Glutamatergic neuron (in vitro differentiated cells): ENCODE data around the gene ZNF554. TPM values are rescaled to one million over a fixed set of nuclear protein-coding genes. Genes with fewer than 3 reads are reported as not detected.
"Not testable (repeated sequence)": the region's sequence is repeated elsewhere in the genome, so short reads cannot be mapped to it uniquely, and the experiment has no call there.

ENCODE experiments used
- DNase-seq: peaks from one replicate; pipeline ENCODE4 v3.0.0; 2022
- H3K27ac Mint-ChIP-seq: one replicate; pipeline ENCODE4 v1.8.0; 2020; ENCODE audit warnings: mild to moderate bottlenecking, mixed read lengths, inconsistent platforms; ENCODE audit not compliant: unreplicated experiment
- H3K27me3 Mint-ChIP-seq: one replicate; pipeline ENCODE4 v1.8.0; 2020; ENCODE audit warnings: mild to moderate bottlenecking, moderate library complexity, mixed read lengths, inconsistent platforms; ENCODE audit not compliant: unreplicated experiment
- H3K36me3 Mint-ChIP-seq: one replicate; pipeline ENCODE4 v1.8.0; 2020; ENCODE audit warnings: mild to moderate bottlenecking, mixed read lengths, inconsistent platforms; ENCODE audit not compliant: unreplicated experiment
- H3K4me1 Mint-ChIP-seq: one replicate; pipeline ENCODE4 v1.8.0; 2020; ENCODE audit warnings: mild to moderate bottlenecking, low read depth, mixed read lengths, inconsistent platforms; ENCODE audit not compliant: unreplicated experiment
- H3K4me3 Mint-ChIP-seq: one replicate; pipeline ENCODE4 v1.8.0; 2020; ENCODE audit warnings: mild to moderate bottlenecking, mixed read lengths, inconsistent platforms; ENCODE audit not compliant: unreplicated experiment
- H3K9me3 Mint-ChIP-seq: one replicate; pipeline ENCODE4 v1.8.0; 2020; ENCODE audit warnings: mild to moderate bottlenecking, moderate library complexity, mixed read lengths, inconsistent platforms; ENCODE audit not compliant: unreplicated experiment
- CTCF ChIP-seq: fragments of 200-600 bp; sonication (generic); IDR thresholded peaks from one replicate; pipeline ENCODE4 v1.5.0; 2021; ENCODE audit not compliant: partially characterized antibody, unreplicated experiment
- total RNA-seq: library from RNA; stranded (reverse); fragmentation: NEBNext Ultra II Directional; extraction: Animal tissue kit (Norgen Biotek cat#: 25700); gene quantifications from one replicate; pipeline ENCODE4 v1.2.1, GENCODE V29; 2021; ENCODE audit not compliant: unreplicated experiment

ZNF554 gene
- total RNA-seq, 1 donor from 2014 or later = 5.8 TPM

DNA sequence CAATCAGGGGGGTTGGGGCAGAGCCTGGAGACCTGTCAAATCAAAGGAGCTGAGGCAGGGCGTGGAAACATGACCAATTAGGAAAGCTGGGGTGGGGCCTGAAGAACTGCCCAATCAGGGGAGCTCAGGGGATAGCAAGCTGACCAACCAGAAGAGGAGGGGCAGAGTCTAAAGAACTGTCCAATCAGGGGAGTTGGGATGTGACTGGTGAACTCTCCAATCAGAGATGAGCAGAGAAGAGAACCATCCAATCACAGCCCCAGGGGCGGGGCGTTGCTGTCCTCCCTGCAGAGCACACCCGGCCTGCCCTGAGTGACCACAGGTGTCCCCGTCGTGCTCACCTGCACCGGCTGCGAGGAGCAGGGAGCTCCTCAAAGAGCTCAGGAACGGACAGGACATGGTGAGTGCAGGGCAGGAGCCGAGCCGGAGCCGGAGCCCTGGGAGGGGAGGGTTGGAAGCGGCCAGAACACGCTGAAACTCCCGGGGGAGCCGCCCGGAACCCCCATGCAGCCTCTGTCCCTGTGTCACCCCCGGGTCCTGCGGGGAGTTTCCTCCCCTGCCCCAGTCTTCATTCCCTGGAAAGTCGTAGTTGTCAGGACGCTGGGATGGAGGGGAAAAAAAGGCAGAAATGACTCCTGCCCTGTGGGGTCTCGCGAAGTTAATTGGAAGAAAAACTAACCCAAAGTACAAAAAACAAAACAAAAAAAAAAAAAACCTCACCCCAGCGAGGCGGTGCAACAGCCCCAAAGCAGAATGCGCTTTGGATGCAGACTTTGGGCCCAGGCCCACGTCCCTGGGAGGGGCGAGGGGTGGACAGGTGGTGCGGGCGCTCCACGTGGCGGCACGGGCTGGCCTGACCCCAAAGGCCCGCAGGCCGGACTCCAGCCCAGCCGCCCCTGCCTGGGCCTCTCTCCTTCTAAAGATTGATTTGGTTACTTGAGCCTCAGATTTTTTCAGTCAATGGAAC is 47.6 kb downstream of the ZNF554 start, which contains the start of gene ZNF556:
ZNF556 (plus strand) TSS at position 311 of the 967 bp plus-strand sequence; CDS start at position 398, 87 bp downstream.
- no peak for TF ChIP-seq CTCF
- no peaks in the 10 kb centered on the region for H3K4me1 Mint-ChIP-seq
- peaks cover 15% of the 10 kb centered on the region for H3K9me3 Mint-ChIP-seq
- H3K27ac Mint-ChIP-seq = no peak within 1 kb of the TSS
- no peak for DNase-seq
- peaks cover 5% of the 10 kb centered on the region for H3K27me3 Mint-ChIP-seq
- no peak within 1 kb of the TSS for H3K4me3 Mint-ChIP-seq
- H3K36me3 Mint-ChIP-seq = peaks cover 9% of the 10 kb centered on the region

DNA sequence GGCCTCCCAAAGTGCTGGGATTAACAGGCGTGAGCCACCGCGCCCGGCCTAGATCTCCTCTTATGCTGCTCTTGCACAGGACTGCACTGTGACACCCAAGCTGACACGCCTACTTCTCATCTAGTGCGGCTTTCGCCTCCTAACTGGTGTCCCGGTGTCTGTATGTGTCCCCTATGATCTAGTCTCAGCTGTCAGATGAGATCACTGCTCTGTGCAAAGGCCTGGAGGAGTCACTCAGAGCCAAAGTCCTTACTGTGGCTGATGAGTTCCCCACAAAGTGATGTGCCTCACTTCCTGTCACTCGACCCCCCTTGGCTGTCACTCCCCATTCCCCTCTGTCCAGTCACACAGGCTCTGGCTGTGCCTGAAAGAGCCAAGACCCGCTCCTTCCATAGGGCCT is 50.0 kb downstream of the ZNF554 start:
- Mint-ChIP-seq H3K27me3 (peaks cover 3% of the 10 kb centered on the region), H3K4me3 (no peak overlapping the region), H3K36me3 (peaks cover 9% of the 10 kb centered on the region), H3K9me3 (peaks cover 6% of the 10 kb centered on the region), H3K27ac (no peak overlapping the region), H3K4me1 (no peaks in the 10 kb centered on the region)
- no peak for TF ChIP-seq CTCF
- no peak for DNase-seq

DNA sequence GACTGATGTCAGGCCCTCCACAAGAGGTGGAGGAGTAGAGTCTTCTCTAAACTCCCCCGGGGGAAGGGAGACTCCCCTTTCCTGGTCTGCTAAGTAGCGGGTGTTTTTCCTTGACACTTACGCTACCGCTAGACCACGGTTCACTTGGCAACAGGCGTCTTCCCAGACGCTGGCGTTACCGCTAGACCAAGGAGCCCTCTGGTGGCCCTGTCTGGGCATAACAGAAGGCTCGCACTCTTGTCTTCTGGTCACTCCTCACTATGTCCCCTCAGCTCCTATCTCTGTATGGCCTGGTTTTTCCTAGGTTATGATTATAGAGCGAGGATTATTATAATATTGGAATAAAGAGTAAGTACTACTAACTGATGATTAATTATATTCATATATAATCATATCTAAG is 52.5 kb downstream of the ZNF554 start:
- not testable (repeated sequence) for H3K36me3 Mint-ChIP-seq, H3K27ac Mint-ChIP-seq, H3K4me3 Mint-ChIP-seq, H3K27me3 Mint-ChIP-seq, H3K4me1 Mint-ChIP-seq, DNase-seq, H3K9me3 Mint-ChIP-seq

DNA sequence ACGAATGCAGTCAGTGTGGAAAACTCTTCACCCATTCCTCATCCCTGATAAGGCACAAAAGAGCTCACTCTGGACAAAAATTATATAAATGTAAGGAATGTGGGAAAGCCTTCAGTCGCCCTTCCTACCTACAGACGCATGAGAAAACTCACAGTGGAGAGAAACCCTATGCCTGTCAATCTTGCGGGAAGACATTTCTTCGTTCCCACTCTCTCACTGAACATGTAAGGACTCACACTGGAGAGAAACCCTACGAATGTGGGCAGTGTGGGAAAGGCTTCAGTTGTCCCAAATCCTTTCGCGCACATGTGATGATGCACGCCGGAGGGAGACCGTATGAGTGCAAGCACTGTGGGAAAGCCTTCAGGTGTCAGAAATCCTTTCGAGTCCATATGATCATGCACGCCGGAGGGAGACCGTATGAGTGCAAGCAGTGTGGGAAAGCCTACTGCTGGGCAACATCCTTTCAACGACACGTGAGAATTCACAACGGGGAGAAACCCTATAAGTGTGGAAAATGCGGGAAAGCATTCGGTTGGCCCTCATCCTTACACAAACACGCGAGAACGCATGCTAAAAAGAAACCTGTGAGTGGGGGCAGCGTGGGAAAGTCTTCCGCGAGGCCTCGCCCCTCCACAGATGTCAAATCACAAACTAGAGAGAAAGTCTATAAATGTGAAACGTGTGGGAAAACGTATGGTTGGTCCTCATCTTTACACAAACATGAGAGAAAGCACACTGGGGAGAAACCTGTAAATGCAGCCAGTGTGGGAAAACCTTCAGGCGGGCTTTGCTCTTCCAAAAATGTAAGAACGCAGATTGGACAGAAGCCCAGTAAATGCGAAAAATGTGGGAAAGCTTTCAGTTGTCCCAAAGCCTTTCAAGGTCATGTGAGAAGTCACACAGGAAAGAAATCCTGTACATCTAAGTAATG is 58.0 kb downstream of the ZNF554 start:
- H3K27me3 Mint-ChIP-seq = no peaks in the 10 kb centered on the region
- no peak overlapping the region for H3K4me3 Mint-ChIP-seq
- DNase-seq = no peak
- H3K9me3 Mint-ChIP-seq = peaks cover 4% of the 10 kb centered on the region
- no peak for TF ChIP-seq CTCF
- H3K36me3 Mint-ChIP-seq = no peaks in the 10 kb centered on the region
- no peak overlapping the region for H3K27ac Mint-ChIP-seq
- H3K4me1 Mint-ChIP-seq = no peaks in the 10 kb centered on the region

DNA sequence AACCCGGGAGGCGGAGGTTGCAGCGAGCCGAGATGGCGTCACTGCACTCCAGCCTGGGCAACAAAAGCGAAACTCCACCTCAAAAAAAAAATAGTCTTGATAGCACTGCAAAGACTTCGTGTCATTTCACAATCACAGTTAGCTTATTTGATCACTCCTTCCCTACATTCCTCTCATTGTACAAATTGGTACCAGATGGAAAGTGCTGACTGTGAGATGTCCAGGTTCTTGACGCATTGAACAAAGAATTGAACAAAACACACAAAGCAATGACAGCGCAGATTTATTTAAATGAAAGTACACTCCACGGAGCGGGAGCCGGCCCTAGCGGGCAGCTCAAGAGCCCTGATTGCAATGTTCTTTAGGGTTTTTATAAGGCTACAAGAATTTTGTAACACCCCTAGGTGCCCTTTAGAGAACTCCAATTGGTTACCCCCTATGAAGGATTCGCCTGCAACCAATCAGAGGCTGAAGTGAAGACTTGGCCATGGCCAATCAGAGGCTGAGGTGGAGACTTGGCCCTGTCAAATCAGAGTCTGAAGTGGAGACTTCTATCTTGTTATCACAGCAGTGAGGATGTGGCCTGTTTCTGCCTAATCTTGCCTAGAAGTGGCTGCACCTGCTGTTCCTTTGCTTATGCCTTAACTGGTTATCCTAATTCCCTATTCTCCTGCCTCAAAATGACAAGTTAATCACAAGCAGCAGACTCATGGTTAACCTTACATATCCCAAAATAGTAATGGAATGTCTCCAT is 64.2 kb downstream of the ZNF554 start:
- Mint-ChIP-seq H3K9me3 (peaks cover 4% of the 10 kb centered on the region), H3K4me1 (no peaks in the 10 kb centered on the region), H3K27me3 (no peaks in the 10 kb centered on the region), H3K4me3 (no peak overlapping the region), H3K27ac (no peak overlapping the region), H3K36me3 (no peaks in the 10 kb centered on the region)
- no peak for TF ChIP-seq CTCF
- no peak for DNase-seq
